Measurements from ENCODE around the gene PLXNA4.

Gene PLXNA4

DNA sequence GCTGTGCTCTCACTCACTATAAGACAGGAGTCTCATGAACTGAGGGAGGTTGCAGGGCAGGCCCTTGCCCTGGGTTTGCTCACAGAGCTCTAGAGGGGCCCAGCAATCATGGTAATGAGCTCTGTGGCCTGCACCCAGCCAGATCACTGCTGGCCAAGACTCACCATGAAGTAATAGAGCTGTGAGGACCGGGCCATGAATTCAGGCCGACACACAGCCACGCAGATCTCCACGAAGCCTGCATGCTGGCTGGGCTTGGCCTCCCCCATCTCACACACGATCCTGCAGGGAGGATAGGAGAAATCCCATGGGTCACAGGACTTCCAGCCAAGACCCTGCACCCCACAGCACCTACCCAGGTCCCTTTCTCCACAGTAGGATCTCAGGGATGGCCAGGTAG is 382.4 kb downstream of the PLXNA4 start:
- Histone ChIP-seq H3K4me2 (ENCODE audit: low read length) (no peak overlapping the region), H3K9ac (ENCODE audit: low read length) (no peak overlapping the region), H3K27me3 (ENCODE audit: low read depth, low read length) (peaks cover 12% of the 10 kb centered on the region)

DNA sequence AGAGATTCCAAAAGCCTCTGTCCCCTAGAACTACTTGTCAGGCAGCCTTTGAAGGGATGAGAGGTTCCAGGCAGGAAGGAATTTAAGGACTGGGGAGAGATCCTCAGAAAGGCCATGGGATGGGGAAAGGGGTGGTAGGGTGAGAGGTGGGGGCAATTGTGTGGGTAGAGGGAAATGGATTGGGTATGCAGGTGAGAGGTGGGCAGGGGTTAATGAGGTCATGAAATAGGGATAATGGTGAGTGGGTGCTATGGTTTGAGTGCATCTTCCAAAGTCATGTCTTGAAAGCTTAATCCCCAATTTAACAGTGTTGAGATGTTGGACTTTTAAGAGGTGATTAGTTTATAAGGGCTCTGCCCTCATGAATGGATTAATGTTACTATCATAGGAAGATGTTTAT is 383.5 kb downstream of the PLXNA4 start:
- Histone ChIP-seq H3K9ac (ENCODE audit: low read length) (no peak overlapping the region), H3K27me3 (ENCODE audit: low read depth, low read length) (peaks cover 12% of the 10 kb centered on the region), H3K36me3 (replicated peaks; ENCODE audit: low read depth, low read length) (no peaks in the 10 kb centered on the region), H3K4me2 (ENCODE audit: low read length) (no peak overlapping the region), H2AFZ (ENCODE audit: low read depth, low read length) (no peak overlapping the region), H3K9me3 (ENCODE audit: insufficient read depth, low read length) (no peaks in the 10 kb centered on the region), H4K20me1 (ENCODE audit: insufficient read depth, low read length) (no peaks in the 10 kb centered on the region), H3K4me1 (ENCODE audit: low read length) (no peaks in the 10 kb centered on the region), H3K27ac (ENCODE audit: low read length) (no peak overlapping the region), H3K79me2 (ENCODE audit: low read length) (no peaks in the 10 kb centered on the region), H3K4me3 (ENCODE audit: low read length) (no peak overlapping the region)
- TF ChIP-seq, protein P1, sequence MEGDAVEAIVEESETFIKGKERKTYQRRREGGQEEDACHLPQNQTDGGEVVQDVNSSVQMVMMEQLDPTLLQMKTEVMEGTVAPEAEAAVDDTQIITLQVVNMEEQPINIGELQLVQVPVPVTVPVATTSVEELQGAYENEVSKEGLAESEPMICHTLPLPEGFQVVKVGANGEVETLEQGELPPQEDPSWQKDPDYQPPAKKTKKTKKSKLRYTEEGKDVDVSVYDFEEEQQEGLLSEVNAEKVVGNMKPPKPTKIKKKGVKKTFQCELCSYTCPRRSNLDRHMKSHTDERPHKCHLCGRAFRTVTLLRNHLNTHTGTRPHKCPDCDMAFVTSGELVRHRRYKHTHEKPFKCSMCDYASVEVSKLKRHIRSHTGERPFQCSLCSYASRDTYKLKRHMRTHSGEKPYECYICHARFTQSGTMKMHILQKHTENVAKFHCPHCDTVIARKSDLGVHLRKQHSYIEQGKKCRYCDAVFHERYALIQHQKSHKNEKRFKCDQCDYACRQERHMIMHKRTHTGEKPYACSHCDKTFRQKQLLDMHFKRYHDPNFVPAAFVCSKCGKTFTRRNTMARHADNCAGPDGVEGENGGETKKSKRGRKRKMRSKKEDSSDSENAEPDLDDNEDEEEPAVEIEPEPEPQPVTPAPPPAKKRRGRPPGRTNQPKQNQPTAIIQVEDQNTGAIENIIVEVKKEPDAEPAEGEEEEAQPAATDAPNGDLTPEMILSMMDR (IDR thresholded peaks at IDR 0.05; ENCODE audit: low read depth, low read length), result no peak
- no peak for TF ChIP-seq EZH2phosphoT487 (IDR thresholded peaks at IDR 0.05; ENCODE audit: low read depth)

More for the DNA sequence above, 382.4 kb downstream of the PLXNA4 start:
- Histone ChIP-seq H3K4me3 (ENCODE audit: low read length) (no peak overlapping the region), H3K4me1 (ENCODE audit: low read length) (no peaks in the 10 kb centered on the region), H3K79me2 (ENCODE audit: low read length) (no peaks in the 10 kb centered on the region), H2AFZ (ENCODE audit: low read depth, low read length) (no peak overlapping the region), H3K27ac (ENCODE audit: low read length) (no peak overlapping the region), H3K9me3 (ENCODE audit: insufficient read depth, low read length) (no peaks in the 10 kb centered on the region), H4K20me1 (ENCODE audit: insufficient read depth, low read length) (no peaks in the 10 kb centered on the region), H3K36me3 (replicated peaks; ENCODE audit: low read depth, low read length) (no peaks in the 10 kb centered on the region)
- TF ChIP-seq, protein P1 (IDR thresholded peaks at IDR 0.05; ENCODE audit: low read depth, low read length), result no peak
- no peak for TF ChIP-seq EZH2phosphoT487 (IDR thresholded peaks at IDR 0.05; ENCODE audit: low read depth)

DNA sequence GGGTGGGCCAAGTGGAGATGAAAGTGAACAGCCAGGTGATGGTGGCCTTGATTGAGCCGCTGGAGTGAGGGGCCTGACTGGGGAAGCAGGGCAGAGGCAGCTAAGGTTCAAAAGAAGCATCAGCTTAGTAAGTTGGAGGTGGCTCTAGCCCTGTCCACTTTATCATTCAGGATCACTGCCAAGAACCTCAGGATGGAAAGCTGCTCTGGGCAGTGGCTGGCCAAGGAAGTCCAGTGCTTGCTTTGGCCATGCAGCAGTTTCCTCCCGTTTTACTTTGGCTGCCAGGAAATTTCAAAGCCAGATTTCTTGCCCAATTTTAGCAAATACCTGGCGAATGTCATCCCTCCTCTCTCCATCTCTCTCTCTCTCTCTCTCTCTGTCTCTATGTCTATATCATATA is 384.9 kb downstream of the PLXNA4 start:
- no peak for TF ChIP-seq EZH2phosphoT487 (IDR thresholded peaks at IDR 0.05; ENCODE audit: low read depth)
- TF ChIP-seq, protein P1 (IDR thresholded peaks at IDR 0.05; ENCODE audit: low read depth, low read length), result no peak
- peaks cover 10% of the 10 kb centered on the region; the same call in 1 of the 2 replicates for H3K9me3 ChIP-seq (ENCODE audit: insufficient read depth, low read length)
- H3K4me2 ChIP-seq (ENCODE audit: low read length), result no peak overlapping the region
- no peaks in the 10 kb centered on the region for H3K79me2 ChIP-seq (ENCODE audit: low read length)
- no peaks in the 10 kb centered on the region for H3K4me1 ChIP-seq (ENCODE audit: low read length)
- H3K27ac ChIP-seq (ENCODE audit: low read length), result no peak overlapping the region
- H3K9ac ChIP-seq (ENCODE audit: low read length), result no peak overlapping the region
- H3K27me3 ChIP-seq (ENCODE audit: low read depth, low read length), result peaks cover 10% of the 10 kb centered on the region
- H3K4me3 ChIP-seq (ENCODE audit: low read length), result no peak overlapping the region
- H2AFZ ChIP-seq (ENCODE audit: low read depth, low read length), result no peak overlapping the region
- H3K36me3 ChIP-seq (replicated peaks; ENCODE audit: low read depth, low read length), result no peaks in the 10 kb centered on the region
- H4K20me1 ChIP-seq (ENCODE audit: insufficient read depth, low read length), result no peaks in the 10 kb centered on the region

DNA sequence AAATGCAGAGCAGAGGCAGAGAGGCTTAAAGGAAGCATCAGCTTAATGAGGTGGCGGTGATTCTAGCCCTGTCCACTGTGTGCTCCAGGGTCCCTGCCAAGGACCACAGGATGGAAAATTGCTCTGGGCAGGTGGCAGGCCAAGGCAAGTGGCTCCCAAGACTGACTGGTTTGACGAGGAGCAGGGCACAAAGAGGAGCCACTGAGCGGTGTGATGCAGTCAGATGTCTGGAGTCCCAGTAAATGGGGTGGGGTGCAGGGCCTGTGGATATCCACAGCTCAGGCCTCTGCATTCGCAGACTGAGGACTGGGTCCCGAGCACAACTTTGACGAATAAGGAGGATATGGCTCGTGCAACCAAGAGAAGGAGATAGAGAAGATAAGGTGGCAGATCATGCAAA is 385.6 kb downstream of the PLXNA4 start:
- no peaks in the 10 kb centered on the region for H3K36me3 ChIP-seq (replicated peaks; ENCODE audit: low read depth, low read length)
- no peaks in the 10 kb centered on the region for H3K79me2 ChIP-seq (ENCODE audit: low read length)
- no peak overlapping the region for H3K9ac ChIP-seq (ENCODE audit: low read length)
- TF ChIP-seq, protein P1 (IDR thresholded peaks at IDR 0.05; ENCODE audit: low read depth, low read length), result no peak
- TF ChIP-seq EZH2phosphoT487 (IDR thresholded peaks at IDR 0.05; ENCODE audit: low read depth), result no peak
- no peaks in the 10 kb centered on the region for H3K4me1 ChIP-seq (ENCODE audit: low read length)
- H4K20me1 ChIP-seq (ENCODE audit: insufficient read depth, low read length), result no peaks in the 10 kb centered on the region
- H3K4me2 ChIP-seq (ENCODE audit: low read length), result no peak overlapping the region
- no peak overlapping the region for H2AFZ ChIP-seq (ENCODE audit: low read depth, low read length)
- H3K9me3 ChIP-seq (ENCODE audit: insufficient read depth, low read length), result peaks cover 12% of the 10 kb centered on the region; the same call in 1 of the 2 replicates
- peaks cover 7% of the 10 kb centered on the region for H3K27me3 ChIP-seq (ENCODE audit: low read depth, low read length)
- no peak overlapping the region for H3K4me3 ChIP-seq (ENCODE audit: low read length)
- H3K27ac ChIP-seq (ENCODE audit: low read length), result no peak overlapping the region
